ENCODE measurements around the gene PDGFC. TPM values are rescaled to one million over a fixed set of nuclear protein-coding genes. Genes with fewer than 3 reads are reported as not detected.

Gene PDGFC
- total RNA-seq, 1 donor from 2014 or later = 70.9 TPM

GRCh38 chr4:156799121-156799589 is 172.4 kb downstream of the PDGFC start:
- Mint-ChIP-seq H3K4me1 (ENCODE audit: low read depth) (peaks cover 45% of the 10 kb centered on the region), H3K27me3 (ENCODE audit: low read depth) (no peaks in the 10 kb centered on the region), H3K27ac (ENCODE audit: unreplicated experiment) (peak overlapping the region; percentile 87), H3K4me3 (ENCODE audit: unreplicated experiment) (no peak overlapping the region), H3K36me3 (ENCODE audit: low read depth) (peaks cover 3% of the 10 kb centered on the region), H3K9me3 (ENCODE audit: low read depth) (no peaks in the 10 kb centered on the region)
- no peak for TF ChIP-seq CTCF (IDR thresholded peaks at IDR 0.05)
- DNase-seq (ENCODE audit: low spot score) = no peak

GRCh38 chr4:156798438-156798837 is 173.2 kb downstream of the PDGFC start:
- Mint-ChIP-seq H3K27ac (ENCODE audit: unreplicated experiment) (peak overlapping the region; percentile 87), H3K27me3 (ENCODE audit: low read depth) (no peaks in the 10 kb centered on the region), H3K4me3 (ENCODE audit: unreplicated experiment) (no peak overlapping the region), H3K9me3 (ENCODE audit: low read depth) (no peaks in the 10 kb centered on the region), H3K36me3 (ENCODE audit: low read depth) (peaks cover 3% of the 10 kb centered on the region), H3K4me1 (ENCODE audit: low read depth) (peaks cover 48% of the 10 kb centered on the region)
- TF ChIP-seq CTCF (IDR thresholded peaks at IDR 0.05) = no peak
- DNase-seq (ENCODE audit: low spot score) = no peak

GRCh38 chr4:156797206-156797605 is 174.4 kb downstream of the PDGFC start:
- Mint-ChIP-seq H3K9me3 (ENCODE audit: low read depth) (no peaks in the 10 kb centered on the region), H3K36me3 (ENCODE audit: low read depth) (peaks cover 3% of the 10 kb centered on the region), H3K4me1 (ENCODE audit: low read depth) (peaks cover 47% of the 10 kb centered on the region), H3K27ac (ENCODE audit: unreplicated experiment) (no peak overlapping the region), H3K4me3 (ENCODE audit: unreplicated experiment) (no peak overlapping the region), H3K27me3 (ENCODE audit: low read depth) (no peaks in the 10 kb centered on the region)
- no peak for TF ChIP-seq CTCF (IDR thresholded peaks at IDR 0.05)
- no peak for DNase-seq (ENCODE audit: low spot score)

GRCh38 chr4:156795727-156796126 is 175.9 kb downstream of the PDGFC start:
- H3K4me3 Mint-ChIP-seq (ENCODE audit: unreplicated experiment) = no peak overlapping the region
- no peaks in the 10 kb centered on the region for H3K27me3 Mint-ChIP-seq (ENCODE audit: low read depth)
- H3K4me1 Mint-ChIP-seq (ENCODE audit: low read depth) = peaks cover 60% of the 10 kb centered on the region
- no peaks in the 10 kb centered on the region for H3K9me3 Mint-ChIP-seq (ENCODE audit: low read depth)
- no peak for DNase-seq (ENCODE audit: low spot score)
- no peak overlapping the region for H3K27ac Mint-ChIP-seq (ENCODE audit: unreplicated experiment)
- no peaks in the 10 kb centered on the region for H3K36me3 Mint-ChIP-seq (ENCODE audit: low read depth)
- TF ChIP-seq CTCF (IDR thresholded peaks at IDR 0.05) = no peak

- no peak for DNase-seq (ENCODE audit: low spot score)
- no peak overlapping the region for H3K4me3 Mint-ChIP-seq (ENCODE audit: unreplicated experiment)
- peaks cover 67% of the 10 kb centered on the region for H3K4me1 Mint-ChIP-seq (ENCODE audit: low read depth)
- TF ChIP-seq CTCF (IDR thresholded peaks at IDR 0.05) = no peak
- no peaks in the 10 kb centered on the region for H3K27me3 Mint-ChIP-seq (ENCODE audit: low read depth)
- H3K27ac Mint-ChIP-seq (ENCODE audit: unreplicated experiment) = peak overlapping the region; percentile 27
- H3K36me3 Mint-ChIP-seq (ENCODE audit: low read depth) = no peaks in the 10 kb centered on the region
- H3K9me3 Mint-ChIP-seq (ENCODE audit: low read depth) = no peaks in the 10 kb centered on the region
Observed at GRCh38 chr4:156794863-156795262, 176.7 kb downstream of the PDGFC start.
